HEK293T (cell line): ENCODE measurements around the gene TRDN.

Experiments
- BHLHE40 ChIP-seq: fragments of 450-650 bp; IDR thresholded peaks from 2 replicates; pipeline ENCODE4 v1.6.1; 2016; ENCODE audit warnings: mild to moderate bottlenecking, moderate library complexity, borderline replicate concordance
- TARDBP ChIP-seq: fragments of 450-650 bp; IDR thresholded peaks from 2 replicates; pipeline ENCODE4 v1.6.1; 2016

DNA sequence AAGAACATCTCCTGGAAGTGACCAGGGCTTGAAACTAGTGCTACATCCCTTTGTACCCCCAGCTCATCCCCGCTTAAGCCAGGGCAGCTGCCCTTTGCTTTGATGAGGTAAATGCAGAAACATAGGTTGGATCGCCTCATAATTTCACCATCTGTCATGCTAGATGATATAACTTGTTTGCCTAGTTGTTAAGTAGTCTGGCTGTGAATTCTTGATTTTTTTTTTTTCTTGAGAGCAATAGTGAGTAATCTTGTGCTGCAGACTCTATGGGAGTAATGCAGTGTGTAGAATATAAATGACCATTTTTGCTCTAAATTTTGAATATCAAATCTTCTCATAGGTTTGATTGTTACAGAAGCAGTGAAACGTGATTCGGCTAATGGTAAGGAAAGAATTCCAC is 4.1 kb downstream of the TRDN start:
- TF ChIP-seq TARDBP = no peak
- TF ChIP-seq BHLHE40 = no peak
